SU-DHL-6 (cell line): ENCODE results near the gene COLQ.

Experiments
- H2AFZ ChIP-seq: fragments of 200-600 bp; sonication (generic); 2 replicates; pipeline ENCODE4 v1.6.1; 2014; ENCODE audit warnings: low read depth, mild to moderate bottlenecking, moderate library complexity, mixed read lengths, antibody characterized with exemption, low read length; ENCODE audit not compliant: severe bottlenecking
- H3F3A ChIP-seq: fragments of 200-600 bp; shearing (Covaris generic); 2 replicates; pipeline ENCODE4 v1.6.0; 2016; ENCODE audit warnings: antibody characterized with exemption, mild to moderate bottlenecking; ENCODE audit not compliant: insufficient read depth
- H3K27ac ChIP-seq: fragments of 200-600 bp; sonication (generic); 2 replicates; pipeline ENCODE4 v1.5.1; 2016; ENCODE audit warnings: low read depth, mild to moderate bottlenecking, low read length, moderate library complexity, mixed read lengths
- H3K27me3 ChIP-seq: fragments of 200-600 bp; sonication (generic), shearing (Covaris generic); 2 replicates; pipeline ENCODE4 v1.6.0; 2014; ENCODE audit warnings: mild to moderate bottlenecking, low read length
- H3K36me3 ChIP-seq: fragments of 200-600 bp; sonication (generic); 2 replicates; pipeline ENCODE4 v1.6.1; 2014; ENCODE audit warnings: mild to moderate bottlenecking, low read length, mixed read lengths
- H3K4me2 ChIP-seq: fragments of 300-600, 200-600 bp; shearing (Covaris generic), sonication (generic); 2 replicates; pipeline ENCODE4 v1.6.0; 2014; ENCODE audit warnings: low read length, low read depth, mild to moderate bottlenecking; ENCODE audit not compliant: poor library complexity, severe bottlenecking
- H3K4me3 ChIP-seq: fragments of 200-600 bp; sonication (generic); 2 replicates; pipeline ENCODE4 v1.5.1; 2014; ENCODE audit warnings: antibody characterized with exemption, low read length, mild to moderate bottlenecking, mixed read lengths; ENCODE audit not compliant: insufficient read depth, poor library complexity, severe bottlenecking
- H3K79me2 ChIP-seq: fragments of 200-600 bp; sonication (generic); 2 replicates; pipeline ENCODE4 v1.6.1; 2014; ENCODE audit warnings: mild to moderate bottlenecking, low read length, moderate library complexity; ENCODE audit not compliant: insufficient read depth
- H3K9ac ChIP-seq: fragments of 200-600 bp; sonication (generic); 2 replicates; pipeline ENCODE4 v1.7.0; 2014; ENCODE audit warnings: mild to moderate bottlenecking, low read length
- H3K9me2 ChIP-seq: fragments of 200-600 bp; sonication (generic); replicated peaks from 2 replicates; pipeline ENCODE4 v1.6.1; 2014; ENCODE audit warnings: low read length; ENCODE audit not compliant: insufficient read depth
- H3K9me3 ChIP-seq: fragments of 200-600 bp; sonication (generic); 2 replicates; pipeline ENCODE4 v1.6.1; 2014; ENCODE audit warnings: low read length, mixed read lengths; ENCODE audit not compliant: insufficient read depth
- H4K20me1 ChIP-seq: fragments of 200-600 bp; sonication (generic); 2 replicates; pipeline ENCODE4 v1.6.1; 2014; ENCODE audit warnings: low read depth, mild to moderate bottlenecking, antibody characterized with exemption, low read length, moderate library complexity, mixed read lengths
- CTCF ChIP-seq: fragments of 200-600 bp; sonication (generic); IDR thresholded peaks from one replicate; pipeline ENCODE4 v1.5.1; 2017; ENCODE audit warnings: antibody characterized with exemption, mild to moderate bottlenecking, low read length, moderate library complexity; ENCODE audit not compliant: insufficient read depth, poor library complexity, severe bottlenecking
- EZH2phosphoT487 ChIP-seq: fragments of 200-600 bp; sonication (generic), shearing (Covaris generic); conservative IDR thresholded peaks from 2 replicates; pipeline ENCODE4 v1.6.1; 2018; ENCODE audit warnings: mild to moderate bottlenecking, antibody characterized with exemption, low read length, moderate library complexity, mixed read lengths

The COLQ gene

GRCh38 chr3:15558581-15558980 is 37.1 kb upstream of the COLQ start:
- no peak overlapping the region for H3K4me2 ChIP-seq
- H3K4me3 ChIP-seq: no peak overlapping the region
- 0 out of 2 replicates have a peak, but pooled peaks cover 6% of the 10 kb centered on the region for H3F3A ChIP-seq
- H4K20me1 ChIP-seq: no peaks in the 10 kb centered on the region
- no peaks in the 10 kb centered on the region for H3K9me3 ChIP-seq
- H3K27me3 ChIP-seq: no peaks in the 10 kb centered on the region
- TF ChIP-seq EZH2phosphoT487 (no peak), CTCF (no peak)
- H3K9ac ChIP-seq: no peak overlapping the region
- no peak overlapping the region for H2AFZ ChIP-seq
- H3K79me2 ChIP-seq: no peaks in the 10 kb centered on the region
- H3K27ac ChIP-seq: no peak overlapping the region
- no peaks in the 10 kb centered on the region for H3K9me2 ChIP-seq
- peaks cover 3% of the 10 kb centered on the region; the same call in 1 of the 2 replicates for H3K36me3 ChIP-seq

GRCh38 chr3:15557511-15557946 is 36.0 kb upstream of the COLQ start:
- Histone ChIP-seq H3K79me2 (no peaks in the 10 kb centered on the region), H3K27ac (no peak overlapping the region; the same call in 1 of the 2 replicates)

GRCh38 chr3:15556512-15556911 is 35.0 kb upstream of the COLQ start:
- H3F3A ChIP-seq: 0 out of 2 replicates have a peak, but pooled peaks cover 6% of the 10 kb centered on the region
- no peak for TF ChIP-seq EZH2phosphoT487
- no peak for TF ChIP-seq CTCF
- no peak overlapping the region for H3K4me3 ChIP-seq
- H3K9me2 ChIP-seq: no peaks in the 10 kb centered on the region
- no peak overlapping the region for H3K4me2 ChIP-seq
- H3K27me3 ChIP-seq: no peaks in the 10 kb centered on the region
- H3K9ac ChIP-seq: no peak overlapping the region
- H4K20me1 ChIP-seq: no peaks in the 10 kb centered on the region
- no peaks in the 10 kb centered on the region for H3K79me2 ChIP-seq
- no peaks in the 10 kb centered on the region for H3K36me3 ChIP-seq
- no peak overlapping the region for H2AFZ ChIP-seq
- no peaks in the 10 kb centered on the region for H3K9me3 ChIP-seq
- no peak overlapping the region for H3K27ac ChIP-seq

More at GRCh38 chr3:15557511-15557946, 36.0 kb upstream of the COLQ start:
- Histone ChIP-seq H3K9ac (no peak overlapping the region; the same call in 1 of the 2 replicates), H2AFZ (peak overlapping the region; percentile 99), H3K4me2 (peak overlapping the region; percentile 40), H3K27me3 (no peaks in the 10 kb centered on the region), H3K4me3 (no peak overlapping the region), H3F3A (0 out of 2 replicates have a peak, but pooled peaks cover 6% of the 10 kb centered on the region), H3K9me3 (no peaks in the 10 kb centered on the region), H3K9me2 (no peaks in the 10 kb centered on the region), H3K36me3 (no peaks in the 10 kb centered on the region; the same call in 1 of the 2 replicates), H4K20me1 (no peaks in the 10 kb centered on the region)
- peak; percentile 53 for TF ChIP-seq CTCF
- no peak for TF ChIP-seq EZH2phosphoT487
